SK-N-SH treated with all-trans-retinoic acid at 6 μM for 48 hours (cell line): ENCODE data around the gene SREBF1.

Experiments
- ATAC-seq: fragments of 200-7000 bp; cut with Tn5 transposase; 3 replicates; pipeline ENCODE4 v1.9.1; 2020; ENCODE audit warnings: mild to moderate bottlenecking, moderate library complexity
- ARNTL ChIP-seq: fragments of 450-650 bp; formaldehyde crosslinking; IDR thresholded peaks from 2 replicates; pipeline ENCODE4 v1.5.0; 2020; ENCODE audit warnings: low read depth, mild to moderate bottlenecking, moderate library complexity, borderline replicate concordance
- CREB5 ChIP-seq: fragments of 250-450 bp; sonication (Bioruptor Pico); IDR thresholded peaks from 2 replicates; pipeline ENCODE4 v1.5.1; 2020; ENCODE audit warnings: low read depth, mild to moderate bottlenecking, moderate library complexity
- CSDC2 ChIP-seq: fragments of 250-450 bp; sonication (Bioruptor Pico); IDR thresholded peaks from 2 replicates; pipeline ENCODE4 v1.5.0; 2020; ENCODE audit warnings: mild to moderate bottlenecking, moderate library complexity
- CSRNP3 ChIP-seq: fragments of 250-450 bp; sonication (Bioruptor Pico); IDR thresholded peaks from 2 replicates; pipeline ENCODE4 v1.5.1; 2021; ENCODE audit warnings: mild to moderate bottlenecking, moderate library complexity
- ESRRG ChIP-seq: fragments of 250-450 bp; sonication (Bioruptor Pico); IDR thresholded peaks from 2 replicates; pipeline ENCODE4 v1.6.1; 2021; ENCODE audit warnings: mild to moderate bottlenecking
- GLIS3 ChIP-seq: fragments of 250-450 bp; sonication (Bioruptor Pico); IDR thresholded peaks from 2 replicates; pipeline ENCODE4 v1.5.0; 2020; ENCODE audit warnings: mild to moderate bottlenecking, moderate library complexity
- ISL1 ChIP-seq: fragments of 250-450 bp; sonication (Bioruptor Pico); IDR thresholded peaks from 2 replicates; pipeline ENCODE4 v2.1.2; 2022; ENCODE audit warnings: mild to moderate bottlenecking, moderate library complexity
- OSR1 ChIP-seq: fragments of 250-450 bp; sonication (Bioruptor Pico); IDR thresholded peaks from 2 replicates; pipeline ENCODE4 v1.8.0; 2022; ENCODE audit warnings: moderate library complexity, mild to moderate bottlenecking, inconsistent platforms
- PPARA ChIP-seq: fragments of 250-450 bp; sonication (Bioruptor Pico); IDR thresholded peaks from 2 replicates; pipeline ENCODE4 v1.5.0; 2020; ENCODE audit warnings: mild to moderate bottlenecking, borderline replicate concordance
- RARB ChIP-seq: fragments of 250-450 bp; sonication (Bioruptor Pico); IDR thresholded peaks from 2 replicates; pipeline ENCODE4 v1.8.0; 2021; ENCODE audit warnings: mild to moderate bottlenecking, moderate library complexity
- SNAI2 ChIP-seq: fragments of 250-450 bp; sonication (Bioruptor Pico); IDR thresholded peaks from 2 replicates; pipeline ENCODE4 v1.5.0; 2020; ENCODE audit warnings: mild to moderate bottlenecking, moderate library complexity
- TCF4 ChIP-seq: fragments of 250-450 bp; sonication (Bioruptor Pico); IDR thresholded peaks from 2 replicates; pipeline ENCODE4 v1.8.0; 2021; ENCODE audit warnings: mild to moderate bottlenecking, moderate library complexity, borderline replicate concordance
- TOX ChIP-seq: fragments of 250-450 bp; sonication (Bioruptor Pico); IDR thresholded peaks from 2 replicates; pipeline ENCODE4 v1.8.0; 2021; ENCODE audit warnings: mild to moderate bottlenecking, moderate library complexity, borderline replicate concordance
- TSHZ2 ChIP-seq: fragments of 250-450 bp; sonication (Bioruptor Pico); IDR thresholded peaks from 2 replicates; pipeline ENCODE4 v1.5.0; 2020; ENCODE audit warnings: mild to moderate bottlenecking, moderate library complexity
- ZC3H10 ChIP-seq: fragments of 250-450 bp; sonication (Bioruptor Pico); IDR thresholded peaks from 2 replicates; pipeline ENCODE4 v1.5.1; 2021; ENCODE audit warnings: mild to moderate bottlenecking, moderate library complexity
- ZFP3 ChIP-seq: fragments of 250-450 bp; sonication (Bioruptor Pico); IDR thresholded peaks from 2 replicates; pipeline ENCODE4 v1.5.0; 2020; ENCODE audit warnings: mild to moderate bottlenecking, moderate library complexity
- ZFP30 ChIP-seq: fragments of 450-650 bp; formaldehyde crosslinking; IDR thresholded peaks from 2 replicates; pipeline ENCODE4 v1.5.0; 2022; ENCODE audit warnings: mild to moderate bottlenecking, moderate library complexity
- ZNF565 ChIP-seq: fragments of 450-650 bp; formaldehyde crosslinking; conservative IDR thresholded peaks from 2 replicates; pipeline ENCODE4 v1.5.0; 2020; ENCODE audit warnings: low read depth, mild to moderate bottlenecking, moderate library complexity
- ZNF8 ChIP-seq: fragments of 450-650 bp; formaldehyde crosslinking; IDR thresholded peaks from 2 replicates; pipeline ENCODE4 v1.5.0; 2020; ENCODE audit warnings: mild to moderate bottlenecking, moderate library complexity
- TF ChIP-seq, protein P1 (sequence below): fragments of 250-450 bp; sonication (Bioruptor Pico); IDR thresholded peaks from 2 replicates; pipeline ENCODE4 v1.8.0; 2020; ENCODE audit warnings: mild to moderate bottlenecking, moderate library complexity, borderline replicate concordance
- TF ChIP-seq, protein P2 (sequence below): fragments of 250-450 bp; sonication (Bioruptor Pico); IDR thresholded peaks from 2 replicates; pipeline ENCODE4 v1.8.0; 2021; ENCODE audit warnings: low read depth, mild to moderate bottlenecking, moderate library complexity, borderline replicate concordance

SREBF1 gene

DNA sequence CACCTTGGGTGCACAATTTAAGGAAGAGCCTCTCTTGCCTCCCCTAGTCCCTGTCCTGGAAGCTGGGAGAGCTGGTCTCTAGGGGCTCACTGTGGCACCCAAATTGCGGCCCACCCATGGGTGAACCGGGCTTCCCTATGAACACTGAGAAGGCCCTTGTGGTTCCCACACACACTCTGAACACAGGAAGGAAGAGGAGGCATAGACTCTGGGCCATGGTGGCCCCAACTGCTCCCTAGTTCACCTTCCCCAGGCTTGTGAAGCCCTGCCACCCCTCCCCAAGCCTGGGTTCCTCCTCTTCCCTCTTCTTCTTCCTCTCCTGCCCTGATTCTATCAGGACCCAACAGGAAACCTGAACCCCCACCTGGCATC is 10.5 kb downstream of the SREBF1 start:
- ATAC-seq = no peak
- TF ChIP-seq, protein P1, sequence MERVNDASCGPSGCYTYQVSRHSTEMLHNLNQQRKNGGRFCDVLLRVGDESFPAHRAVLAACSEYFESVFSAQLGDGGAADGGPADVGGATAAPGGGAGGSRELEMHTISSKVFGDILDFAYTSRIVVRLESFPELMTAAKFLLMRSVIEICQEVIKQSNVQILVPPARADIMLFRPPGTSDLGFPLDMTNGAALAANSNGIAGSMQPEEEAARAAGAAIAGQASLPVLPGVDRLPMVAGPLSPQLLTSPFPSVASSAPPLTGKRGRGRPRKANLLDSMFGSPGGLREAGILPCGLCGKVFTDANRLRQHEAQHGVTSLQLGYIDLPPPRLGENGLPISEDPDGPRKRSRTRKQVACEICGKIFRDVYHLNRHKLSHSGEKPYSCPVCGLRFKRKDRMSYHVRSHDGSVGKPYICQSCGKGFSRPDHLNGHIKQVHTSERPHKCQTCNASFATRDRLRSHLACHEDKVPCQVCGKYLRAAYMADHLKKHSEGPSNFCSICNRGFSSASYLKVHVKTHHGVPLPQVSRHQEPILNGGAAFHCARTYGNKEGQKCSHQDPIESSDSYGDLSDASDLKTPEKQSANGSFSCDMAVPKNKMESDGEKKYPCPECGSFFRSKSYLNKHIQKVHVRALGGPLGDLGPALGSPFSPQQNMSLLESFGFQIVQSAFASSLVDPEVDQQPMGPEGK (CRISPR knock-in tag) = no peak
- no peak for TF ChIP-seq ESRRG
- no peak for TF ChIP-seq TSHZ2
- no peak for TF ChIP-seq RARB (CRISPR knock-in tag)
- TF ChIP-seq TCF4 (CRISPR knock-in tag) = no peak
- TF ChIP-seq ZNF8 = no peak
- TF ChIP-seq, protein P2, sequence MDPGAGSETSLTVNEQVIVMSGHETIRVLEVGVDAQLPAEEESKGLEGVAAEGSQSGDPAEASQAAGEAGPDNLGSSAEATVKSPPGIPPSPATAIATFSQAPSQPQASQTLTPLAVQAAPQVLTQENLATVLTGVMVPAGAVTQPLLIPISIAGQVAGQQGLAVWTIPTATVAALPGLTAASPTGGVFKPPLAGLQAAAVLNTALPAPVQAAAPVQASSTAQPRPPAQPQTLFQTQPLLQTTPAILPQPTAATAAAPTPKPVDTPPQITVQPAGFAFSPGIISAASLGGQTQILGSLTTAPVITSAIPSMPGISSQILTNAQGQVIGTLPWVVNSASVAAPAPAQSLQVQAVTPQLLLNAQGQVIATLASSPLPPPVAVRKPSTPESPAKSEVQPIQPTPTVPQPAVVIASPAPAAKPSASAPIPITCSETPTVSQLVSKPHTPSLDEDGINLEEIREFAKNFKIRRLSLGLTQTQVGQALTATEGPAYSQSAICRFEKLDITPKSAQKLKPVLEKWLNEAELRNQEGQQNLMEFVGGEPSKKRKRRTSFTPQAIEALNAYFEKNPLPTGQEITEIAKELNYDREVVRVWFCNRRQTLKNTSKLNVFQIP (CRISPR knock-in tag) = no peak

GRCh38 chr17:17824783-17825614 is 11.8 kb downstream of the SREBF1 start:
- ATAC-seq = no peak
- TF ChIP-seq PPARA (CRISPR knock-in tag) (no peak), TSHZ2 (no peak), CREB5 (no peak), ZFP3 (no peak), ARNTL (CRISPR knock-in tag) (no peak), ZFP30 (CRISPR knock-in tag) (no peak), RARB (CRISPR knock-in tag) (no peak), CSDC2 (no peak), CSRNP3 (CRISPR knock-in tag) (no peak), TOX (CRISPR knock-in tag) (no peak), ZC3H10 (CRISPR knock-in tag) (no peak), ZNF8 (no peak), OSR1 (CRISPR knock-in tag) (no peak), TCF4 (CRISPR knock-in tag) (no peak), SNAI2 (no peak), ISL1 (no peak), ZNF565 (no peak), GLIS3 (CRISPR knock-in tag) (no peak)
- TF ChIP-seq, protein P2 (CRISPR knock-in tag) = no peak
